GM12864 (cell line): ENCODE data around the gene SMIM15.

Experiments used
- DNase-seq: peaks from one replicate; pipeline ENCODE4 v3.0.0-alpha.2; 2011; ENCODE audit warnings: low read depth
- H3K4me3 ChIP-seq: 2 replicates; pipeline ENCODE4 v1.5.1; 2011; ENCODE audit warnings: mild to moderate bottlenecking, low read depth, low read length, control low read depth
- TF ChIP-seq, protein P1 (sequence below): IDR thresholded peaks from 2 replicates; pipeline ENCODE4 v1.5.1; 2011; ENCODE audit warnings: low read depth, mild to moderate bottlenecking, moderate library complexity, low read length, control low read depth, inconsistent platforms; ENCODE audit errors: missing control alignments

Gene SMIM15

DNA sequence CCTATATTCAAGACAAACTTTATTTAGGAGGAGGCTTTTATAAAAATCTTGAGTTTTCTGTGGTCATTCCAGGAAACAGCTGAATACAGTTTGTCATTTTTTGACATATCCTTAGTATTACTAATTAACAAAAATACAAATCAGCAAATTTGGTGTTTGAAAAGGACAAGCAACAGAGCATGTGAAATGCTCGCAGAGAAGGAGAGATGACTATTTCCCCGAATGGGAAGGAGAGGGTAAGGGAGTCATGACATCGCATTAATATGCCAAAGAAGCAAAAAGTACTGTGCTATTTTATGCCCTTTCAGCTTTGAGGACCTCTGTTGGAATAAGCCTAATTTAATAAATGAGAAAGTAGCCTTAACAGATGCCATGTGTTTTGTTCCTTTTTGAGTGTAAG lies 1.8 kb downstream of the SMIM15 start:
- TF ChIP-seq, protein P1, sequence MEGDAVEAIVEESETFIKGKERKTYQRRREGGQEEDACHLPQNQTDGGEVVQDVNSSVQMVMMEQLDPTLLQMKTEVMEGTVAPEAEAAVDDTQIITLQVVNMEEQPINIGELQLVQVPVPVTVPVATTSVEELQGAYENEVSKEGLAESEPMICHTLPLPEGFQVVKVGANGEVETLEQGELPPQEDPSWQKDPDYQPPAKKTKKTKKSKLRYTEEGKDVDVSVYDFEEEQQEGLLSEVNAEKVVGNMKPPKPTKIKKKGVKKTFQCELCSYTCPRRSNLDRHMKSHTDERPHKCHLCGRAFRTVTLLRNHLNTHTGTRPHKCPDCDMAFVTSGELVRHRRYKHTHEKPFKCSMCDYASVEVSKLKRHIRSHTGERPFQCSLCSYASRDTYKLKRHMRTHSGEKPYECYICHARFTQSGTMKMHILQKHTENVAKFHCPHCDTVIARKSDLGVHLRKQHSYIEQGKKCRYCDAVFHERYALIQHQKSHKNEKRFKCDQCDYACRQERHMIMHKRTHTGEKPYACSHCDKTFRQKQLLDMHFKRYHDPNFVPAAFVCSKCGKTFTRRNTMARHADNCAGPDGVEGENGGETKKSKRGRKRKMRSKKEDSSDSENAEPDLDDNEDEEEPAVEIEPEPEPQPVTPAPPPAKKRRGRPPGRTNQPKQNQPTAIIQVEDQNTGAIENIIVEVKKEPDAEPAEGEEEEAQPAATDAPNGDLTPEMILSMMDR, result no peak
- H3K4me3 ChIP-seq, result no peak overlapping the region; the same call in 1 of the 2 replicates
- DNase-seq, result no peak

DNA sequence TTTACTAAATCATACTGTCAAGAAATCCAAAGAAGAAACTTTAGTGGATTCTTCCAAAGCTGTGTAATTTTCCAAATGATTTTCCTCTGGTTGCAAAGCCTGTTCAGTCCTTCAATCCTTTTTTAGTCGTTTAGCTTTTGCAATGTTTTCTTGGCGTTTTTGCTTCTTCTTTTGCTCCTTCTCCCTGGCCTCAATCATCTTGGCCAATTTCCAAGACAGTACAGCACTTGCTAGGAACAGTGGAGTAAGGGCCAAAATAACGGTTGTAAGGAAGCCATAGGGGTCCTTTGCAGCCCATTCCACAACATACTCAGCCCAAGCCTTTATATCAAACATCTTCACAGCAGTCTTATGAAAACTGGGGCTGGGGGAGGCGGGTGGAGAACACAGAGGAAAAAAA lies 2.4 kb downstream of the SMIM15 start:
- no peak overlapping the region for H3K4me3 ChIP-seq
- DNase-seq, result no peak
- TF ChIP-seq, protein P1, result no peak

DNA sequence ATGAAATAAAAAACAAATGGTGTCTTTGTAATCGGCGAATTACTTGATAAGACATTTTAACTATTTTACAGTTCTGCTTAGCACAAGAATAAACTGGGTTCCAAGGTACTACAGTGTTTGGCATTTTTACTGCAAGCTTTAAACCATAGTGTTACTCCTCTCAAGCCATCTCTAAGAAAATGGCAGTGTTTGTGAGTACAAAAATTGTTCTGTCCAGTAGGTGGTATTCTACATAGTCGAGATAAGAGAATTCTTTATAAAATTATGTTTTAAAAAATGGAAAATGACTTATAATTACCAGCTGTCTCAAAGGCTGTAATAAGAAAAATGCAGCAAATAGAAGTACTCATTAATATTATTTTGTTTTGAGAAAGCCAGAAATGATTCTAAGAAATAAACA lies 3.2 kb downstream of the SMIM15 start:
- TF ChIP-seq, protein P1, result no peak
- no peak overlapping the region for H3K4me3 ChIP-seq

DNA sequence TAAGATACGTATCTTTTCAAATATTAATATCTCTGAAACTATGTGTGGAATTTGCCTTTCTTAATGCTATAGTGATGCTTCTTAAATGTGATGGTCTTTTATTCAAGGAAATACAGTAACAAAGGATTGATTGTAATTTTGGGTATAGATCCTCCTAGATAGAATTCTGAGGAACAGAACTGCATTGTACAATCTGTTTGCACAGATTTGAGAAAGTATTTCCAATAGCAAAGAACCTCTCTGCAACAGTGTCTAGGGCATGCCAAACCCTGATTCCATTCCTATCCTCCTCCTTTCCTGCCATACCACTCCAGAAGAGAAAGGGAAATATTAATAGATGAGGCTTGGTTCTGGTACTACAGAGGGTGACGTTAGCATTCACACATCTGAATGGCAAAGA lies 10.4 kb downstream of the SMIM15 start:
- H3K4me3 ChIP-seq, result no peak overlapping the region
- TF ChIP-seq, protein P1, result no peak
- no peak for DNase-seq

More for the DNA sequence above, 3.2 kb downstream of the SMIM15 start:
- DNase-seq, result no peak

DNA sequence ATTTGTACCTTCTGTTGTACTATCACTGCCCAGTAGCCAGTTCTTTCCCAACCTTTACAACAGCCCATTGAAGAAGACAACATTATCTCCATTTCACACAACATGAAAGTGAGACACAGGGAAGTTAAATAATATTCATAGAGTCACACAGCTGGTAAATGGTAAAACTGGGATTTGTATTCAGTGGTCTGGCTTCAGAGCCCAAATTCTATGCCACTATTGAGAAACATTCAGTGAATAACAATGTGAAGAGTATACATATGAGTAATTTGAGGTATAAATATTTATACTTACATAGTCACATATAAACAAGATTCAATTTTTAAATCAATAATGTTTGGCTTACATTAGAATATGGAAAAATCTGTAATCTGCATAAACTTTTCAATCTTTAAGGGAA lies 13.8 kb downstream of the SMIM15 start:
- H3K4me3 ChIP-seq, result no peak overlapping the region

DNA sequence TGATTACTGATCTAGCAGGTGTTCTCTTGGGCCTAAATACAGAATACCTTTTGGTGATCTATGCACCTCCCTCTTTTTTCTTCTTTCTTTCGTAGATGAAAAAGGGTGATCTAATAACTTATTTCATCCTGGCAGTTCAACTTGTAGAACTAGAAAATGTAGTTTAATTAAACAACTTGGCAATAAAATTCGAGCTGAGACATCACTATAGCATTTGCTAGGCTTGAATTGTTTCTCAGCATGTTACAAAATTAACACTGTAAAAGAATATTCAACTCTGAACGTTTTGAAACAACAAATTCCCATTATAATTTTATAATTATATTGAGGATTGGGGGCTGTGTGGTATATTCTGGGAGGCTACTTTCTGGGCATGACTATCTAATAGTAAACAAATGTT lies 19.5 kb downstream of the SMIM15 start:
- no peak for DNase-seq
- TF ChIP-seq, protein P1, result no peak
- no peak overlapping the region for H3K4me3 ChIP-seq

More for the DNA sequence above, 13.8 kb downstream of the SMIM15 start:
- no peak for DNase-seq
- TF ChIP-seq, protein P1, result no peak

DNA sequence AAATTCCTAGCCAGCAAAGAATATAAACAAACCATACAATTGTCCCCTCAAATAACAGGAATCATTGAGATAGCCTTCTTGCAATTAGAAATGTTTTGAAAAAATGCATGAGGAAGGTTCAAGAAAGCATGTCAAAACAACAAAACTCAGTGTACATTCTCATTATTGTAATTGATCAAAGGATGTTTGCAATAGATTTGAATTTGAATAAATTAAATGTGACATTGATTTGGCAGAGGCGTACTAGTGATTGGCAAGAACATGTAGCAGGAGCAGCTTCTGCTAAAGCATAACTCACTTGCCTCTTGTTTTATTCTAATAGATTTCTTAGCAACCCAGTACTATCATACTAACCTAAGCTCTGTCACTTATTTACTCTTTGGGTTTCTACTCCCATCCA lies 19.9 kb downstream of the SMIM15 start:
- no peak for DNase-seq
- TF ChIP-seq, protein P1, result no peak
- no peak overlapping the region for H3K4me3 ChIP-seq
